GM12878 (cell line): ENCODE results near the gene BOD1L1. TPM values are rescaled to one million over a fixed set of nuclear protein-coding genes. Genes with fewer than 3 reads are reported as not detected.

Experiments used
- ATAC-seq: fragments of 200-7000 bp; cut with Tn5 transposase; 3 replicates; pipeline ENCODE4 v1.9.1; 2020; ENCODE audit warnings: mild to moderate bottlenecking, moderate library complexity
- BruUV-seq: library from RNA; stranded (reverse); fragments of 400-500 nt; replicated peaks from 2 replicates; lab custom pipeline; 2021; lab: Mats Ljungman, UMichigan
- CTCF ChIA-PET: fragments of 300-600 bp; sonication (Branson Sonifier 250); formaldehyde crosslinking; extraction: SDS; loops from one replicate; lab custom pipeline; 2021; ENCODE audit warnings: inconsistent platforms; lab: Yijun Ruan, JAX
- POLR2A ChIA-PET: fragments of 350-600 bp; formaldehyde crosslinking; extraction: SDS; loops from one replicate; lab custom pipeline; 2021; ENCODE audit warnings: inconsistent platforms; lab: Charles Lee
- RAD21 ChIA-PET: fragments of 300-600 bp; sonication (Branson Sonifier 250); formaldehyde crosslinking; loops from one replicate; lab custom pipeline; 2023; ENCODE audit warnings: antibody characterized with exemption; ENCODE audit not compliant: unreplicated experiment; lab: Charles Lee
- SMC1A ChIA-PET: fragments of 300-600 bp; sonication (Branson Sonifier 250); formaldehyde crosslinking; loops from one replicate; lab custom pipeline; 2023; ENCODE audit not compliant: unreplicated experiment, uncharacterized antibody; lab: Charles Lee
- DNase-seq: peaks from one replicate; pipeline ENCODE4 v3.0.0-alpha.2; 2011; ENCODE audit warnings: low read depth, low spot score
- FAIRE-seq: peaks from 3 replicates; lab custom pipeline; 2011; peaks lifted over from hg19 to GRCh38; lab: Jason Lieb, UNC
- H2AFZ ChIP-seq: 2 replicates; pipeline ENCODE4 v1.6.0; 2011; ENCODE audit warnings: low read depth, low read length, control low read depth; ENCODE audit not compliant: control insufficient read depth
- H3K27ac ChIP-seq: 2 replicates; pipeline ENCODE4 v1.5.1; 2011; ENCODE audit warnings: control low read depth; ENCODE audit not compliant: control insufficient read depth, insufficient read depth
- H3K27me3 ChIP-seq, 2 experiments: replicated peaks in 1 of 2; 2 replicates each; pipeline versions ENCODE4 v1.6.0 to v1.6.1; 2011; ENCODE audit warnings: low read length in 1 of 2; ENCODE audit not compliant: control insufficient read depth in 2 of 2, insufficient read depth in 2 of 2
- H3K36me3 ChIP-seq, 2 experiments: 2 replicates each; pipeline ENCODE4 v1.5.1; 2011; ENCODE audit warnings: low read length in 1 of 2; ENCODE audit not compliant: control insufficient read depth in 2 of 2, insufficient read depth in 2 of 2
- H3K4me1 ChIP-seq: 2 replicates; pipeline ENCODE4 v1.6.1; 2011; ENCODE audit warnings: mild to moderate bottlenecking, low read length, moderate library complexity, mixed read lengths; ENCODE audit not compliant: control insufficient read depth, insufficient read depth
- H3K4me2 ChIP-seq: 2 replicates; pipeline ENCODE4 v1.6.0; 2011; ENCODE audit warnings: control low read depth; ENCODE audit not compliant: control insufficient read depth, insufficient read depth
- H3K4me3 ChIP-seq: fragments of 200-600 bp; sonication (generic); 2 replicates; pipeline ENCODE4 v1.5.1; 2016
- H3K79me2 ChIP-seq: 2 replicates; pipeline ENCODE4 v1.6.0; 2011; ENCODE audit warnings: low read length; ENCODE audit not compliant: control insufficient read depth, insufficient read depth
- H3K9ac ChIP-seq: 2 replicates; pipeline ENCODE4 v1.8.0; 2011; ENCODE audit warnings: low read length, control low read depth, mixed read lengths; ENCODE audit not compliant: control insufficient read depth, insufficient read depth
- H3K9me3 ChIP-seq: replicated peaks from 3 replicates; pipeline ENCODE4 v1.5.1; 2011; ENCODE audit warnings: mild to moderate bottlenecking, low read length; ENCODE audit not compliant: control insufficient read depth, insufficient read depth
- H4K20me1 ChIP-seq: 2 replicates; pipeline ENCODE4 v1.6.0; 2011; ENCODE audit not compliant: control insufficient read depth, insufficient read depth
- BMI1 ChIP-seq: fragments of 450-650 bp; IDR thresholded peaks from 2 replicates; pipeline ENCODE4 v1.6.1; 2016; ENCODE audit warnings: mild to moderate bottlenecking, moderate library complexity, borderline replicate concordance
- EED ChIP-seq: sonication (generic); IDR thresholded peaks from 2 replicates; pipeline ENCODE4 v1.6.1; 2016; ENCODE audit warnings: antibody characterized with exemption, low read depth
- ETV6 ChIP-seq, 2 experiments: fragments of 450-650 bp in 1 of 2; IDR thresholded peaks in 1 of 2; conservative IDR thresholded peaks in 1 of 2; 2 replicates each; pipeline ENCODE4 v1.6.1; 2014; ENCODE audit warnings: antibody characterized with exemption in 1 of 2, borderline replicate concordance in 1 of 2, low read depth in 1 of 2, mild to moderate bottlenecking in 1 of 2, moderate library complexity in 1 of 2
- MYB ChIP-seq: fragments of 150-350 bp; IDR thresholded peaks from 2 replicates; pipeline ENCODE4 v1.6.1; 2014; ENCODE audit warnings: mild to moderate bottlenecking, low read depth, low read length, borderline replicate concordance
- NFIC ChIP-seq: IDR thresholded peaks from 2 replicates; pipeline ENCODE4 v1.6.1; 2012; ENCODE audit warnings: low read depth, mild to moderate bottlenecking, inconsistent platforms, low read length, moderate library complexity
- SUZ12 ChIP-seq: fragments of 200-600 bp; sonication (generic); IDR thresholded peaks from one replicate; pipeline ENCODE4 v1.6.1; 2018; ENCODE audit warnings: antibody characterized with exemption, mild to moderate bottlenecking; ENCODE audit not compliant: unreplicated experiment
- TBL1XR1 ChIP-seq: IDR thresholded peaks from 2 replicates; pipeline ENCODE4 v1.6.1; 2012; ENCODE audit warnings: low read depth, low read length, improper control_type of control experiment
- YY1 ChIP-seq: IDR thresholded peaks from 2 replicates; pipeline ENCODE4 v1.6.1; 2011; ENCODE audit warnings: low read depth, mild to moderate bottlenecking, low read length
- ZBED1 ChIP-seq: IDR thresholded peaks from 2 replicates; pipeline ENCODE4 v1.6.1; 2016; ENCODE audit warnings: borderline replicate concordance
- ZZZ3 ChIP-seq: IDR thresholded peaks from 2 replicates; pipeline ENCODE4 v1.6.1; 2011; ENCODE audit warnings: low read depth; ENCODE audit not compliant: control insufficient read depth, insufficient read length
- WGBS: methylation state at CpG from one replicate; pipeline ENCODE4 v1.1.6; 2016; ENCODE audit warnings: low lambda C conversion rate; ENCODE audit not compliant: insufficient replicate concordance, insufficient coverage; ENCODE audit errors: missing lambda C conversion rate; 5-methylcytosine and 5-hydroxymethylcytosine counted together
- in situ Hi-C: fragments of 300-500 bp; cut with MboI; formaldehyde crosslinking; loops from 9 replicates; pipeline ENCODE4 v1.14.3; 2018; ENCODE audit warnings: mixed read lengths
- intact Hi-C: fragments of 100-400 bp; cut with micrococcal nuclease; formaldehyde crosslinking; loops from one replicate; pipeline ENCODE4 v1.14.2; 2022; ENCODE audit not compliant: unreplicated experiment
- polyA plus RNA-seq, 11 experiments: library from polyadenylated mRNA; depleted of rRNA in 4 of 11; unstranded in 6 of 11; stranded (reverse) in 5 of 11; fragments of >200 nt; fragmentation: Nextera tagmentation in 4 of 11; fragmentation: Illumina TruSeq in 1 of 11; extraction: Ambion mirVana in 4 of 11; extraction: Trizol in 1 of 11; gene quantifications; 1 replicate in 1 of 11; 2 replicates in 10 of 11; pipeline versions ENCODE4 v1.2.1 to v1.2.3, GENCODE V29; 2011 to 2016; ENCODE audit warnings: inconsistent platforms in 2 of 11, missing spikeins in 2 of 11, low read depth in 1 of 11
- total RNA-seq, 4 experiments: library from RNA; depleted of rRNA in 3 of 4; stranded (reverse); fragments of >200 nt in 3 of 4; fragmentation: Illumina TruSeq in 1 of 4; extraction: Trizol in 1 of 4; gene quantifications; 2 replicates each; pipeline versions ENCODE4 v1.2.1 to v1.2.3, GENCODE V29; 2013 to 2021
- TF ChIP-seq, protein P1 (sequence below): IDR thresholded peaks from 2 replicates; pipeline ENCODE4 v1.6.1; 2011; ENCODE audit warnings: low read depth, mild to moderate bottlenecking, low read length, moderate library complexity, borderline replicate concordance; ENCODE audit errors: extremely low read depth
- TF ChIP-seq, protein P2 (sequence below): fragments of 450-650 bp; conservative IDR thresholded peaks from 2 replicates; pipeline ENCODE4 v1.6.1; 2017; ENCODE audit warnings: mild to moderate bottlenecking, moderate library complexity

The BOD1L1 gene
- total and polyA plus RNA-seq, 10 of the 15 experiments (the other 5 are each of a cell fraction or from before 2014, with no cell fraction given) = 6.8 to 41.6 (median 24.3) TPM

DNA sequence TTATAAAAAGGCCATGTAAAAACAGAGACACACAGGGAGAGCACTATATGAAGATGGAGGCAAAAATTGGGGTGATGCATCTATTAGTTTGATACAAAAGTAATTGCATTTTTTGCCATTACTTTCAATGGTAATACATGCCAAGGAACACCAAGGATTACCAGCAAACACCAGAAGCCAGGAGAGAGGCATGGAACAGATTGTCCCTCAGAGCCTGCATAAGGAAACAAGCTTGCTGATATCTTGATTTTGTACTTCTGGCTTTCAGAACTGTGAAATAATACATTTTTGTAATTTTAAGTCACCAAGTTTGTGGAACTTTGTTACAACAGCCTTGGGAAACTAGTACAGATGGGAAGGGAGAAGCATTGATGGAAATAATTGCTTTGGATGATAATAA is 45.6 kb upstream of the BOD1L1 start:
- no peak for FAIRE-seq
- Histone ChIP-seq H3K27me3 (no peaks in the 10 kb centered on the region), H4K20me1 (no peaks in the 10 kb centered on the region), H3K79me2 (no peaks in the 10 kb centered on the region), H3K27ac (no peak overlapping the region), H3K4me1 (no peaks in the 10 kb centered on the region), H3K9ac (no peak overlapping the region), H3K9me3 (no peaks in the 10 kb centered on the region; the same call in 2 of the 3 replicates), H2AFZ (no peak overlapping the region), H3K36me3 (no peaks in the 10 kb centered on the region), H3K4me3 (no peak overlapping the region), H3K4me2 (no peak overlapping the region)
- POLR2A ChIA-PET = no interaction called here
- SMC1A ChIA-PET = interaction anchor here (1.2 to 2.0 kb wide), 2 partner anchors 9 to 13 kb away, joined by 3 to 5 read pairs; no protein-coding TSS in a partner anchor
- no peak for ATAC-seq
- in situ Hi-C loops = no loop called here
- CTCF ChIA-PET = interaction anchor here (1.3 to 2.5 kb wide), 2 partner anchors 18 to 187 kb away, joined by 3 to 8 read pairs; no protein-coding TSS in a partner anchor
- no peak for DNase-seq
- no TSS peak for BruUV-seq
- intact Hi-C loops = no loop called here
- RAD21 ChIA-PET = no interaction called here
- no peak for TF ChIP-seq ETV6 (conservative IDR thresholded peaks at IDR 0.05 in 1 of 2, IDR thresholded peaks at IDR 0.05 in 1 of 2; ENCODE audit: borderline replicate concordance in 1 of 2, low read depth in 1 of 2)
- no peak for TF ChIP-seq ZZZ3
- TF ChIP-seq, protein P1, sequence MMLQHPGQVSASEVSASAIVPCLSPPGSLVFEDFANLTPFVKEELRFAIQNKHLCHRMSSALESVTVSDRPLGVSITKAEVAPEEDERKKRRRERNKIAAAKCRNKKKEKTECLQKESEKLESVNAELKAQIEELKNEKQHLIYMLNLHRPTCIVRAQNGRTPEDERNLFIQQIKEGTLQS = no peak
- no peak for TF ChIP-seq NFIC
- no peak for TF ChIP-seq TBL1XR1

DNA sequence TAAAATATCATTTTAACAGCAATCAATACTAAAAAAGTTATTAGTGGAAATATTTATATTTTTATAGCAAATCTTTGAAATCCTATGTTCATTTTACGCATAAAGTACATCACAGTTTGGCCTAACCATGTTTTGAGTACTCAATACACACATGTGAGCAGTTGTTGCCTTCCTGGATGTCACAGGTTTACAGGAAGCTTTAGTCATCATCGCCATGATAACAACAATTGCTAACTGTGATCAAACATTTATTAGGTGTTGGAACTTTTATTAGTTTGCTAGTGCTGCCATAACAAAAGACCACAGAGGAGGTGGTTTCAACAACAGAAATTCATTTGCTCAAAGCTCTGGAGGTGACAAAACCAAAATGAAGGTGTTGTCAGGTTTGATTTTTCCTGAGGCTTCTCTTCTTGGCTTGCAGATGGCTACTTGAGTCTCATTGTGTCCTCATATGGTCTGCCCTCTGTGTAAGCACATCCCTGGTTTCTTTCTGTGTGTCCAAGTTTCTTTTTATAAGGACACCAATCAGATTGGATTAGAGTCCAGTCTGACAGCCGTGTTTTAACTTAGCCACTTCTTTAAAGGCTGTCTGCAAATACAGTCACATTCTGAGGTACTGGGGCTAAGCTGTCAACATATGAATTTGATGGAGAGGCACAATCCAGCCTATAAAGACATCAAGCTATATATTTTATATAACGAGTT is 43.1 kb upstream of the BOD1L1 start:
- Histone ChIP-seq H3K4me2 (no peak overlapping the region), H3K9ac (no peak overlapping the region), H4K20me1 (no peaks in the 10 kb centered on the region), H3K36me3 (no peaks in the 10 kb centered on the region), H3K27me3 (no peaks in the 10 kb centered on the region), H3K27ac (no peak overlapping the region), H2AFZ (no peak overlapping the region), H3K4me3 (no peak overlapping the region), H3K9me3 (no peaks in the 10 kb centered on the region), H3K79me2 (no peaks in the 10 kb centered on the region), H3K4me1 (no peaks in the 10 kb centered on the region)
- SMC1A ChIA-PET = interaction anchor here (0.7 to 1.0 kb wide), 3 partner anchors 10 to 196 kb away, joined by 3 read pairs; no protein-coding TSS in a partner anchor
- intact Hi-C loops (no loop called here), in situ Hi-C loops (no loop called here)
- RAD21 ChIA-PET = no interaction called here
- 13% methylated on average over 4 of the region's 4 CpGs for WGBS
- BruUV-seq = no TSS peak
- no peak for DNase-seq
- POLR2A ChIA-PET = no interaction called here
- ATAC-seq = no peak
- CTCF ChIA-PET = interaction anchor here (1.1 kb wide), 1 partner anchor 169 kb away, joined by 3 read pairs; no protein-coding TSS in a partner anchor
- no peak for FAIRE-seq
- TF ChIP-seq ZBED1 = no peak
- no peak for TF ChIP-seq BMI1
- TF ChIP-seq, protein P2, sequence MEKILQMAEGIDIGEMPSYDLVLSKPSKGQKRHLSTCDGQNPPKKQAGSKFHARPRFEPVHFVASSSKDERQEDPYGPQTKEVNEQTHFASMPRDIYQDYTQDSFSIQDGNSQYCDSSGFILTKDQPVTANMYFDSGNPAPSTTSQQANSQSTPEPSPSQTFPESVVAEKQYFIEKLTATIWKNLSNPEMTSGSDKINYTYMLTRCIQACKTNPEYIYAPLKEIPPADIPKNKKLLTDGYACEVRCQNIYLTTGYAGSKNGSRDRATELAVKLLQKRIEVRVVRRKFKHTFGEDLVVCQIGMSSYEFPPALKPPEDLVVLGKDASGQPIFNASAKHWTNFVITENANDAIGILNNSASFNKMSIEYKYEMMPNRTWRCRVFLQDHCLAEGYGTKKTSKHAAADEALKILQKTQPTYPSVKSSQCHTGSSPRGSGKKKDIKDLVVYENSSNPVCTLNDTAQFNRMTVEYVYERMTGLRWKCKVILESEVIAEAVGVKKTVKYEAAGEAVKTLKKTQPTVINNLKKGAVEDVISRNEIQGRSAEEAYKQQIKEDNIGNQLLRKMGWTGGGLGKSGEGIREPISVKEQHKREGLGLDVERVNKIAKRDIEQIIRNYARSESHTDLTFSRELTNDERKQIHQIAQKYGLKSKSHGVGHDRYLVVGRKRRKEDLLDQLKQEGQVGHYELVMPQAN = no peak
- no peak for TF ChIP-seq EED
- no peak for TF ChIP-seq YY1
- TF ChIP-seq MYB = no peak
- TF ChIP-seq SUZ12 = no peak
